HEK293 (cell line): ENCODE data around the gene TNN.

Experiments used
- CTCF ChIA-PET: fragments of 350-600 bp; formaldehyde crosslinking; extraction: SDS; loops from one replicate; lab custom pipeline; 2021; ENCODE audit warnings: antibody characterized with exemption; lab: Yijun Ruan, JAX
- POLR2A ChIA-PET: fragments of 300-600 bp; formaldehyde crosslinking; extraction: SDS; loops from one replicate; lab custom pipeline; 2020; ENCODE audit warnings: antibody characterized with exemption, inconsistent platforms; lab: Yijun Ruan, JAX
- H3K27ac ChIP-seq: fragments of 200-500 bp; sonication (Bioruptor generic); 2 replicates; pipeline ENCODE4 v1.5.1; 2014; ENCODE audit warnings: low read depth, low read length, control low read depth, inconsistent platforms; ENCODE audit errors: extremely low read depth
- H3K36me3 ChIP-seq, 2 experiments: fragments of 200-500 bp in 1 of 2; sonication (Bioruptor generic) in 1 of 2; 1 replicate in 1 of 2; 2 replicates in 1 of 2; pipeline ENCODE4 v1.5.1; 2014 to 2017; ENCODE audit warnings: inconsistent platforms in 2 of 2, low read length in 2 of 2; ENCODE audit not compliant: control insufficient read depth in 2 of 2, insufficient read depth in 1 of 2
- H3K4me1 ChIP-seq: fragments of 200-500 bp; sonication (Bioruptor generic); 2 replicates; pipeline ENCODE4 v1.5.1; 2014; ENCODE audit warnings: mild to moderate bottlenecking, low read length, inconsistent platforms; ENCODE audit not compliant: control insufficient read depth, insufficient read depth
- H3K4me3 ChIP-seq: 2 replicates; pipeline ENCODE4 v1.5.1; 2011; ENCODE audit warnings: low read depth, mild to moderate bottlenecking, control low read depth, low read length, moderate library complexity
- H3K9me3 ChIP-seq: fragments of 200-500 bp; sonication (Bioruptor generic); 2 replicates; pipeline ENCODE4 v1.5.1; 2014; ENCODE audit warnings: low read depth, low read length, inconsistent platforms; ENCODE audit not compliant: control insufficient read depth, insufficient read depth
- ATF2 ChIP-seq: fragments of 450-650 bp; formaldehyde crosslinking; IDR thresholded peaks from 2 replicates; pipeline ENCODE4 v1.5.1; 2016; ENCODE audit warnings: missing biosample characterization, missing genetic modification characterization, low read depth
- GLI2 ChIP-seq: fragments of 450-650 bp; formaldehyde crosslinking; IDR thresholded peaks from 2 replicates; pipeline ENCODE4; 2017; ENCODE audit warnings: missing biosample characterization, missing genetic modification characterization, low read depth, borderline replicate concordance
- KLF1 ChIP-seq: fragments of 450-650 bp; formaldehyde crosslinking; IDR thresholded peaks from 2 replicates; pipeline ENCODE4 v1.5.1; 2016; ENCODE audit warnings: missing biosample characterization, missing genetic modification characterization
- MYNN ChIP-seq: fragments of 450-650 bp; formaldehyde crosslinking; IDR thresholded peaks from 2 replicates; pipeline ENCODE4 v1.5.1; 2016; ENCODE audit warnings: missing biosample characterization, missing genetic modification characterization, borderline replicate concordance
- TCF7L2 ChIP-seq: IDR thresholded peaks from 2 replicates; pipeline ENCODE4 v1.6.1; 2011; ENCODE audit warnings: low read depth, mild to moderate bottlenecking, inconsistent platforms, low read length, moderate library complexity, borderline replicate concordance
- TSHZ1 ChIP-seq: fragments of 450-650 bp; formaldehyde crosslinking; IDR thresholded peaks from 2 replicates; pipeline ENCODE4 v1.5.1; 2016; ENCODE audit warnings: missing biosample characterization, missing genetic modification characterization, borderline replicate concordance
- ZBTB6 ChIP-seq: fragments of 450-650 bp; formaldehyde crosslinking; IDR thresholded peaks from 2 replicates; pipeline ENCODE4 v1.5.1; 2017; ENCODE audit warnings: missing biosample characterization, missing genetic modification characterization
- ZNF112 ChIP-seq: fragments of 450-650 bp; formaldehyde crosslinking; IDR thresholded peaks from 2 replicates; pipeline ENCODE4 v1.5.0; 2017; ENCODE audit warnings: missing biosample characterization, missing genetic modification characterization
- ZNF155 ChIP-seq: fragments of 450-650 bp; formaldehyde crosslinking; IDR thresholded peaks from 2 replicates; pipeline ENCODE4 v1.5.1; 2016; ENCODE audit warnings: missing biosample characterization, missing genetic modification characterization
- ZNF324 ChIP-seq: fragments of 450-650 bp; formaldehyde crosslinking; IDR thresholded peaks from 2 replicates; pipeline ENCODE4 v1.5.1; 2016; ENCODE audit warnings: missing biosample characterization, missing genetic modification characterization
- ZNF433 ChIP-seq: fragments of 450-650 bp; formaldehyde crosslinking; IDR thresholded peaks from 2 replicates; pipeline ENCODE4 v1.5.1; 2016; ENCODE audit warnings: missing biosample characterization, missing genetic modification characterization, low read depth
- ZNF544 ChIP-seq: fragments of 450-650 bp; formaldehyde crosslinking; IDR thresholded peaks from 2 replicates; pipeline ENCODE4 v1.5.0; 2017; ENCODE audit warnings: missing biosample characterization, missing genetic modification characterization
- ZNF548 ChIP-seq: fragments of 450-650 bp; formaldehyde crosslinking; IDR thresholded peaks from 2 replicates; pipeline ENCODE4 v1.5.1; 2016; ENCODE audit warnings: missing biosample characterization, missing genetic modification characterization
- ZNF585B ChIP-seq: fragments of 450-650 bp; formaldehyde crosslinking; IDR thresholded peaks from 2 replicates; pipeline ENCODE4 v1.5.1; 2016; ENCODE audit warnings: missing biosample characterization, missing genetic modification characterization
- ZNF610 ChIP-seq: fragments of 450-650 bp; formaldehyde crosslinking; IDR thresholded peaks from 2 replicates; pipeline ENCODE4 v1.5.1; 2016; ENCODE audit warnings: missing biosample characterization, missing genetic modification characterization, borderline replicate concordance
- ZNF701 ChIP-seq: fragments of 450-650 bp; formaldehyde crosslinking; IDR thresholded peaks from 2 replicates; pipeline ENCODE4 v1.5.1; 2016; ENCODE audit warnings: missing biosample characterization, missing genetic modification characterization
- ZSCAN18 ChIP-seq: fragments of 450-650 bp; formaldehyde crosslinking; IDR thresholded peaks from 2 replicates; pipeline ENCODE4 v1.5.1; 2016; ENCODE audit warnings: missing biosample characterization, missing genetic modification characterization
- ZSCAN23 ChIP-seq: fragments of 450-650 bp; formaldehyde crosslinking; IDR thresholded peaks from 2 replicates; pipeline ENCODE4 v1.5.1; 2016; ENCODE audit warnings: missing biosample characterization, missing genetic modification characterization
- ZSCAN30 ChIP-seq: fragments of 450-650 bp; IDR thresholded peaks from 2 replicates; pipeline ENCODE4 v1.5.1; 2018; ENCODE audit warnings: missing biosample characterization, mild to moderate bottlenecking, missing genetic modification characterization, moderate library complexity
- ZSCAN4 ChIP-seq: fragments of 450-650 bp; formaldehyde crosslinking; IDR thresholded peaks from 2 replicates; pipeline ENCODE4 v1.5.1; 2017; ENCODE audit warnings: missing biosample characterization, missing genetic modification characterization

TNN gene

GRCh38 chr1:175116903-175117302 lies 49.3 kb downstream of the TNN start:
- no peak overlapping the region for H3K27ac ChIP-seq

More at GRCh38 chr1:175116903-175117302, 49.3 kb downstream of the TNN start:
- Histone ChIP-seq H3K4me1 (no peaks in the 10 kb centered on the region), H3K4me3 (no peak overlapping the region), H3K36me3 (no peaks in the 10 kb centered on the region), H3K9me3 (no peaks in the 10 kb centered on the region)
- TF ChIP-seq ZSCAN30 (tag by site-specific recombination) (no peak), ZSCAN23 (no peak), TCF7L2 (no peak), MYNN (tag by site-specific recombination) (no peak), ZNF433 (tag by site-specific recombination) (no peak), ZNF585B (tag by site-specific recombination) (no peak), ZNF112 (tag by site-specific recombination) (no peak), ATF2 (tag by site-specific recombination) (no peak), ZNF548 (no peak), TSHZ1 (tag by site-specific recombination) (no peak), ZNF544 (no peak), ZNF324 (no peak), ZNF610 (tag by site-specific recombination) (no peak), ZNF155 (tag by site-specific recombination) (no peak), ZNF701 (tag by site-specific recombination) (no peak), KLF1 (tag by site-specific recombination) (no peak), ZSCAN18 (tag by site-specific recombination) (no peak), GLI2 (tag by site-specific recombination) (no peak), ZSCAN4 (tag by site-specific recombination) (no peak), ZBTB6 (tag by site-specific recombination) (no peak)
- CTCF ChIA-PET, result interaction anchor here (2.0 to 2.3 kb wide), 2 partner anchors 8 to 87 kb away, joined by 7 to 13 read pairs; no protein-coding TSS in a partner anchor
- POLR2A ChIA-PET, result no interaction called here
